SK-N-SH (cell line): Measurements from ENCODE around the gene LCE5A. TPM values are rescaled to one million over a fixed set of nuclear protein-coding genes. Genes with fewer than 3 reads are reported as not detected.

Experiments used
- CTCF ChIA-PET: fragments of 300-600, 350-600 bp; formaldehyde crosslinking; extraction: SDS; loops from one replicate; lab custom pipeline; 2021; lab: Yijun Ruan, JAX
- POLR2A ChIA-PET: fragments of 350-600 bp; sonication (Branson Sonifier 250); formaldehyde crosslinking; extraction: SDS; loops from one replicate; lab custom pipeline; 2020; ENCODE audit warnings: antibody characterized with exemption, inconsistent platforms; lab: Yijun Ruan, JAX
- DNase-seq: peaks from one replicate; pipeline ENCODE4 v3.0.0; 2012
- H2AFZ ChIP-seq: fragments of 200-600 bp; sonication (generic); 2 replicates; pipeline ENCODE4 v1.8.1; 2016; ENCODE audit warnings: antibody characterized with exemption, mild to moderate bottlenecking, low read depth
- H3F3A ChIP-seq: fragments of 200-600 bp; sonication (generic); replicated peaks from 2 replicates; pipeline ENCODE3; 2016; ENCODE audit warnings: antibody characterized with exemption, mild to moderate bottlenecking; ENCODE audit not compliant: insufficient read depth
- H3K27ac ChIP-seq, 2 experiments: fragments of 200-500 bp in 1 of 2; fragments of 200-600 bp in 1 of 2; sonication (Bioruptor generic) in 1 of 2; sonication (generic), shearing (Covaris generic) in 1 of 2; 2 replicates each; pipeline versions ENCODE4 v1.5.1 to v1.6.1; 2014 to 2016; ENCODE audit warnings: low read depth in 2 of 2, inconsistent platforms in 1 of 2, low read length in 1 of 2, mild to moderate bottlenecking in 1 of 2, mixed read lengths in 1 of 2
- H3K27me3 ChIP-seq: fragments of 200-600 bp; sonication (generic), shearing (Covaris generic); 2 replicates; pipeline ENCODE4 v1.6.1; 2016; ENCODE audit warnings: mixed run types; ENCODE audit not compliant: insufficient read depth
- H3K36me3 ChIP-seq, 2 experiments: fragments of 200-500 bp in 1 of 2; fragments of 200-600 bp in 1 of 2; sonication (Bioruptor generic) in 1 of 2; sonication (generic) in 1 of 2; replicated peaks in 1 of 2; 2 replicates each; pipeline versions ENCODE3 to v1.5.1; 2014 to 2016; ENCODE audit warnings: low read length in 1 of 2, mild to moderate bottlenecking in 1 of 2; ENCODE audit not compliant: insufficient read depth in 2 of 2, control insufficient read depth in 1 of 2
- H3K4me1 ChIP-seq, 2 experiments: fragments of 200-500 bp in 1 of 2; fragments of 200-600 bp in 1 of 2; sonication (Bioruptor generic) in 1 of 2; sonication (generic), shearing (Covaris generic) in 1 of 2; 2 replicates each; pipeline versions ENCODE4 v1.5.1 to v1.6.1; 2014 to 2016; ENCODE audit warnings: low read depth in 1 of 2, low read length in 1 of 2, mixed run types in 1 of 2; ENCODE audit not compliant: insufficient read depth in 2 of 2, control insufficient read depth in 1 of 2
- H3K4me2 ChIP-seq: fragments of 200-600 bp; sonication (generic), shearing (Covaris generic); 2 replicates; pipeline ENCODE4 v1.6.1; 2017; ENCODE audit warnings: mixed run types
- H3K4me3 ChIP-seq, 2 experiments: fragments of 200-500 bp in 1 of 2; fragments of 200-600 bp in 1 of 2; sonication (Bioruptor generic) in 1 of 2; sonication (generic), shearing (Covaris generic) in 1 of 2; 2 replicates each; pipeline versions ENCODE4 v1.5.1 to v1.8.1; 2014 to 2016; ENCODE audit warnings: low read depth in 2 of 2, inconsistent platforms in 1 of 2, low read length in 1 of 2, mild to moderate bottlenecking in 1 of 2, mixed read lengths in 1 of 2, moderate library complexity in 1 of 2
- H3K79me2 ChIP-seq: fragments of 200-600 bp; sonication (generic); 2 replicates; pipeline ENCODE4 v1.8.1; 2017; ENCODE audit warnings: mild to moderate bottlenecking; ENCODE audit not compliant: insufficient read depth
- H3K9ac ChIP-seq: fragments of 200-600 bp; sonication (generic); 2 replicates; pipeline ENCODE4 v1.6.1; 2017; ENCODE audit warnings: mixed run types
- H3K9me2 ChIP-seq: fragments of 200-600 bp; sonication (generic); 2 replicates; pipeline ENCODE4 v1.6.1; 2017; ENCODE audit warnings: mixed run types
- H3K9me3 ChIP-seq: fragments of 200-600 bp; sonication (generic); 2 replicates; pipeline ENCODE4 v1.6.1; 2017; ENCODE audit warnings: mixed run types, mild to moderate bottlenecking, moderate library complexity
- H4K20me1 ChIP-seq: fragments of 200-600 bp; sonication (generic); 2 replicates; pipeline ENCODE4 v1.6.1; 2017; ENCODE audit warnings: mild to moderate bottlenecking, mixed run types; ENCODE audit not compliant: insufficient read depth
- CHD2 ChIP-seq: fragments of 150-350 bp; IDR thresholded peaks from 2 replicates; pipeline ENCODE4 v1.6.1; 2018; ENCODE audit warnings: low read length; ENCODE audit not compliant: partially characterized antibody
- GATA2 ChIP-seq: sonication (generic); formaldehyde crosslinking; IDR thresholded peaks from 2 replicates; pipeline ENCODE4 v1.5.0; 2020; ENCODE audit warnings: mild to moderate bottlenecking, missing genetic modification reagents
- JUND ChIP-seq: IDR thresholded peaks from 2 replicates; pipeline ENCODE4 v1.4.0; 2012
- RAD21 ChIP-seq: IDR thresholded peaks from 2 replicates; pipeline ENCODE4 v1.6.1; 2012; ENCODE audit warnings: mild to moderate bottlenecking, low read length
- RFX5 ChIP-seq: IDR thresholded peaks from 2 replicates; pipeline ENCODE4 v1.6.1; 2012; ENCODE audit warnings: mild to moderate bottlenecking, improper control_type of control experiment, low read length
- RXRA ChIP-seq: IDR thresholded peaks from 2 replicates; pipeline ENCODE4 v1.4.0; 2012; ENCODE audit warnings: low read depth, mild to moderate bottlenecking, borderline replicate concordance
- TCF12 ChIP-seq: IDR thresholded peaks from 2 replicates; pipeline ENCODE4 v1.4.0; 2012
- USF2 ChIP-seq: fragments of 150-350 bp; IDR thresholded peaks from 2 replicates; pipeline ENCODE4 v1.6.1; 2017; ENCODE audit warnings: antibody characterized with exemption, low read length, low read depth, borderline replicate concordance
- ZBTB33 ChIP-seq: IDR thresholded peaks from 2 replicates; pipeline ENCODE4 v1.4.0; 2012; ENCODE audit warnings: low read depth, borderline replicate concordance
- WGBS: methylation state at CpG from one replicate; pipeline ENCODE4 v1.1.6; 2017; ENCODE audit warnings: low lambda C conversion rate; 5-methylcytosine and 5-hydroxymethylcytosine counted together
- polyA plus RNA-seq, 3 experiments: library from polyadenylated mRNA; depleted of rRNA; stranded (reverse); fragments of >200 nt; gene quantifications; 2 replicates each; pipeline ENCODE4 v1.2.3, GENCODE V29; 2012

The LCE5A gene
- polyA plus RNA-seq, 1 of the 3 experiments (the other 2 are of a cell fraction), result not detected

- TF ChIP-seq GATA2 (CRISPR knock-in tag) (no peak), ZBTB33 (no peak), USF2 (no peak), RXRA (no peak)
- ChIA-PET CTCF (interaction anchor here (0.9 kb wide), 1 partner anchor 26 kb away, joined by 3 read pairs; no protein-coding TSS in a partner anchor), POLR2A (no interaction called here)
- no peak overlapping the region for H2AFZ ChIP-seq
- DNase-seq, result no peak
- no peak overlapping the region for H3K4me3 ChIP-seq
- no peak overlapping the region for H3K4me2 ChIP-seq
- H3K36me3 ChIP-seq, result no peaks in the 10 kb centered on the region
- H3K27ac ChIP-seq, result no peak overlapping the region
- no peaks in the 10 kb centered on the region for H3K4me1 ChIP-seq
- 21% methylated on average over 1 of the region's 1 CpG for WGBS
- no peaks in the 10 kb centered on the region for H4K20me1 ChIP-seq
- no peaks in the 10 kb centered on the region for H3K9me3 ChIP-seq
- H3K79me2 ChIP-seq, result no peaks in the 10 kb centered on the region
- H3K9ac ChIP-seq, result no peak overlapping the region
- no peaks in the 10 kb centered on the region for H3F3A ChIP-seq
- H3K9me2 ChIP-seq, result no peaks in the 10 kb centered on the region
- peaks cover 26% of the 10 kb centered on the region; the same call in 1 of the 2 replicates for H3K27me3 ChIP-seq
These were observed 3.6 kb upstream of the LCE5A start for GRCh38 chr1:152506899-152507498.

- H3K9me3 ChIP-seq, result no peaks in the 10 kb centered on the region
- 0% methylated on average over 1 of the region's 5 CpGs for WGBS
- H3K9ac ChIP-seq, result no peak overlapping the region
- no peaks in the 10 kb centered on the region for H3K36me3 ChIP-seq
- H3K4me1 ChIP-seq, result no peaks in the 10 kb centered on the region
- no peaks in the 10 kb centered on the region for H4K20me1 ChIP-seq
- H3K79me2 ChIP-seq, result no peaks in the 10 kb centered on the region
- H3F3A ChIP-seq, result no peaks in the 10 kb centered on the region
- CTCF ChIA-PET, result interaction anchor here (0.9 kb wide), 1 partner anchor 31 kb away, joined by 3 read pairs; no protein-coding TSS in a partner anchor
- H3K27me3 ChIP-seq, result peaks cover 71% of the 10 kb centered on the region
- H2AFZ ChIP-seq, result no peak overlapping the region
- POLR2A ChIA-PET, result no interaction called here
- H3K9me2 ChIP-seq, result no peaks in the 10 kb centered on the region
- H3K27ac ChIP-seq, result no peak overlapping the region
- no peak for DNase-seq
- no peak overlapping the region for H3K4me2 ChIP-seq
- no peak overlapping the region for H3K4me3 ChIP-seq
- TF ChIP-seq RFX5 (no peak), ZBTB33 (no peak), JUND (no peak), CHD2 (no peak), RAD21 (no peak), TCF12 (no peak)
- TF ChIP-seq, all 33 proteins: peak for 0
These were observed 993 bp downstream of the LCE5A start for GRCh38 chr1:152511596-152511995.
